Measurements from ENCODE around the gene LMO7. TPM values are rescaled to one million over a fixed set of nuclear protein-coding genes. Genes with fewer than 3 reads are reported as not detected.

Gene LMO7
- total RNA-seq, 1 experiment from 2014 or later: 11.8 TPM

GRCh38 chr13:75785130-75785529 lies 149.0 kb downstream of the LMO7 start:
- ATAC-seq: no peak
- TF ChIP-seq CTCF (IDR thresholded peaks at IDR 0.05): no peak
- TF ChIP-seq POLR2AphosphoS5 (IDR thresholded peaks at IDR 0.05; ENCODE audit: low read depth, low read length): no peak
- no peak for TF ChIP-seq TCF7L2 (IDR thresholded peaks at IDR 0.05; ENCODE audit: low read depth, low read length)
- TF ChIP-seq REST (IDR thresholded peaks at IDR 0.05; ENCODE audit: insufficient read depth in 1 of 2, low read depth in 2 of 2, low read length in 1 of 2): no peak
- no peak for TF ChIP-seq SIN3A (IDR thresholded peaks at IDR 0.05; ENCODE audit: borderline replicate concordance, insufficient read depth, low read depth, low read length)
- ChIA-PET CTCF (no interaction called here), POLR2A (no interaction called here)
- Histone ChIP-seq H3K4me1 (ENCODE audit: control insufficient read depth, insufficient read depth, low read length) (no peaks in the 10 kb centered on the region), H3K4me3 (ENCODE audit: low read depth in 2 of 2, low read length in 2 of 2) (no peak overlapping the region), H3K27ac (ENCODE audit: low read length) (no peak overlapping the region), H3K27me3 (ENCODE audit: control insufficient read depth, insufficient read depth, low read length) (no peaks in the 10 kb centered on the region), H3K36me3 (ENCODE audit: control insufficient read depth, insufficient read depth, low read length) (no peaks in the 10 kb centered on the region), H3K9me3 (ENCODE audit: control insufficient read depth, insufficient read depth, low read depth, low read length) (no peaks in the 10 kb centered on the region)
- DNase-seq (ENCODE audit: low read depth, low spot score): no peak
- no TSS peak for BruUV-seq (replicated peaks)
- intact Hi-C loops (cut with micrococcal nuclease; ENCODE audit: unreplicated experiment) (no loop called here), in situ Hi-C loops (cut with HindIII; ENCODE audit: low pct_unique_long_range_greater_than_20kb, low sequenced_read_pairs) (no loop called here)

- Histone ChIP-seq H3K4me1 (ENCODE audit: control insufficient read depth, insufficient read depth, low read length) (no peaks in the 10 kb centered on the region), H3K4me3 (ENCODE audit: low read depth in 2 of 2, low read length in 2 of 2) (no peak overlapping the region), H3K27ac (ENCODE audit: low read length) (no peak overlapping the region), H3K36me3 (ENCODE audit: control insufficient read depth, insufficient read depth, low read length) (no peaks in the 10 kb centered on the region), H3K9me3 (ENCODE audit: control insufficient read depth, insufficient read depth, low read depth, low read length) (no peaks in the 10 kb centered on the region), H3K27me3 (ENCODE audit: control insufficient read depth, insufficient read depth, low read length) (no peaks in the 10 kb centered on the region)
- ATAC-seq (no peak), DNase-seq (ENCODE audit: low read depth, low spot score) (no peak)
- intact Hi-C loops (cut with micrococcal nuclease; ENCODE audit: unreplicated experiment) (no loop called here), in situ Hi-C loops (cut with HindIII; ENCODE audit: low pct_unique_long_range_greater_than_20kb, low sequenced_read_pairs) (no loop called here)
- TF ChIP-seq POLR2AphosphoS5 (IDR thresholded peaks at IDR 0.05; ENCODE audit: low read depth, low read length): no peak
- TF ChIP-seq REST (IDR thresholded peaks at IDR 0.05; ENCODE audit: insufficient read depth in 1 of 2, low read depth in 2 of 2, low read length in 1 of 2): no peak
- no peak for TF ChIP-seq TCF7L2 (IDR thresholded peaks at IDR 0.05; ENCODE audit: low read depth, low read length)
- TF ChIP-seq CTCF (IDR thresholded peaks at IDR 0.05): no peak
- TF ChIP-seq SIN3A (IDR thresholded peaks at IDR 0.05; ENCODE audit: borderline replicate concordance, insufficient read depth, low read depth, low read length): no peak
- POLR2A ChIA-PET: no interaction called here
- CTCF ChIA-PET: no interaction called here
- no TSS peak for BruUV-seq (replicated peaks)
These were observed 151.3 kb downstream of the LMO7 start for GRCh38 chr13:75787249-75787928.

Measured in Panc1 (cell line).